Measurements from ENCODE around the gene VAV2.
"Not testable (repeated sequence)": the region's sequence is repeated elsewhere in the genome, so short reads cannot be mapped to it uniquely, and the experiment has no call there.

Gene VAV2

GRCh38 chr9:133995012-133995896 is 3.1 kb upstream of the VAV2 start:
- DNase-seq, result no peak

DNA sequence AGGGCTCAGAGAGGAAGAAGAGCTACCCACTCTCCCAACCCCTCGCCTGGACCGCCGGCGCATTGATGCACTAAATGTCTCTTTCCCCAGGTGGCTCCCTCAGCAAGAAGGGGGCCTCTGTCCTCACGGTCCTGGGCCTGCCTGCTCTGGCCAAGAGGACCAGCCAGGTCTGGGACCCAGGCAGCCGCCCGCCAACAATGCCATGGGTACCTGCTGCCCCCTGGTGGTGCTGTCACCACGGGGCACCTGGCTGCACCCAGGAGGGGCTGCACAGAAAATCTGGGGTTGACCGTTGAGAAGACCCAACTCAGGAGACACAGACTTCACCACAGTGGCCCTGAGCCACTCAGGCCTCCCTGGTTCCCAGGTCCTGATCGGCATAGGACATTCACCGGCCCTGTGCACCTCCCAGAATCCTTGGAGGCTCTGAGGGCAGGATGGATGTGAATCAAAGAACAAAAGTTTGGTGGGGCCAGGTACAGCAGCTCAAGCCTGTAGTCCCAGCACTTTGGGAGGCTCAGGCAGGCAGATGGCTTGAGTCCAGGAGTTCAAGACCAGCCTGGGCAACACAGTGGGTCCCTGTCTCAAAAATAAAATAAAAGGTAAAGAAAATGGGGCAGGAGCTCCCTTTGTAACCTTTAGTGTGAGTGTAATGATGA is 2.4 kb upstream of the VAV2 start:
- peak; percentile 55 for DNase-seq

DNA sequence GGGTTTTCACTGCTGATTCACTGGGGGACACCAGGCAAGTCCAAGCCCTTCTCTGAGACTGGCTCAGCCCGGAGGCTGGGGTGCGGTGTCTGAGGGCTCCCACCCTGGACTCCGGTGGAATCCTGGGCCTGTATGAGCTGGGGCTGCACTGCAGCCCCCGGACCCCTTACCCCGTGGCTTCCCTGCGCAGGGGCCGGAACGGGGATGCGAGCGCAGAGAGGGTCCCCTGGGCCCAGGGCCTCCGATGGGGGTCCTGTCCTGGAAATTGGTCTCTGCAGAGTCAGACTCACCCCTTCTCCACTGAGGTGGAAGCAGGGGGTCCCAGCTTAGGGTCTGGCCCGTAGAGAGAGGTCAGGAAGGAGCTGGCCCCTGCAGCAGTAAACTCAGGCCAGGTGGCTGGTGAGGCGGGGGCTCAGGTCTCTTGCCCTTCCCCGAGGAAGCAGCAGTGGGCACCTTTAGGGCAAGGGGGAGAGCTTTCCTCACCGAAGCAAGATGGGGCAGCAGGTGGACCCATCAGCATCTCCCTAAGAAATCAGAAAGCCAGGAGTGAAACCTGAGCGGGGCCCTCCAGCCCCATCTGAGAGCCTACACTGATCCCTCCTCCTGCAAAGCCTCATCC is 1.6 kb upstream of the VAV2 start:
- DNase-seq, result no peak

GRCh38 chr9:133992780-133993634 is 883 bp upstream of the VAV2 start:
- DNase-seq, result peak; percentile 87

DNA sequence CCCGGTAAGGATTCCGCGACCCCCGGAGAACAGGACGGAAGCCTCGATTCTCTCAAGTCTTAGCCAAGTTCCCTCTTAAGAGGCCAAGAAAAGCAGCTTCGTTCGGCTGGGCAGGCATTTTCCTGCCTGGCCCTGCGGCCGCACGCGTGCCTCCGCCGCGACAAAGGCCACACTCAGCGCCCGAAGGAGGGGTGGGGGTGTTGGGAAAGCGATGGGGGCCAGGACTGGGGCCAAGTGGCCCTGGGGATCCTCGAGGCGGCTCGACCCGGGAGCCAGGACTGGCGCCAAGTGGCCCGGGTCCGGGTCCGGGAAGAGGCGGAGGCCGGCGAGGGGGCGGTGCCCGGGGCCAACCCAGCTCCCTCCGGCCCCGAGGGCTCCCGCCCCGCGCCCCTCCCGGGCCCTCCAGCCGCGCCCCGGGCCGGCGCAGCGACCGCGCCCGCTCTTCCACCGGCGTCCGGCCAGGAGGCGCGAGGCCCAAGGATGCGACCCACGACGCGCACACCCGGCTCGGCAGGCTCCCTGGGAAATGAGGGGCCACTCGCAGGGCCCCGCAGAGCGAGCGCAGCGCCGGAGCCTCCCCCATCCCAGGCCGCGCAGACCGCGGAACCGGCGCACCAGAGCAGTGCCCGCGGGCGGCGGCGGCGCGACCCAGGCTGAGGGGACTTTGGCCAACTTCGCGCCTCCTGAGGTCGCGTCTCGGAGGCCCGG is 756 bp downstream of the VAV2 start:
- DNase-seq, result peak; percentile 20

- DNase-seq, result peak; percentile 80
These were observed 1.5 kb downstream of the VAV2 start for GRCh38 chr9:133990366-133991213.

- DNase-seq, result no peak
These were observed 2.3 kb downstream of the VAV2 start for GRCh38 chr9:133989625-133990365.

DNA sequence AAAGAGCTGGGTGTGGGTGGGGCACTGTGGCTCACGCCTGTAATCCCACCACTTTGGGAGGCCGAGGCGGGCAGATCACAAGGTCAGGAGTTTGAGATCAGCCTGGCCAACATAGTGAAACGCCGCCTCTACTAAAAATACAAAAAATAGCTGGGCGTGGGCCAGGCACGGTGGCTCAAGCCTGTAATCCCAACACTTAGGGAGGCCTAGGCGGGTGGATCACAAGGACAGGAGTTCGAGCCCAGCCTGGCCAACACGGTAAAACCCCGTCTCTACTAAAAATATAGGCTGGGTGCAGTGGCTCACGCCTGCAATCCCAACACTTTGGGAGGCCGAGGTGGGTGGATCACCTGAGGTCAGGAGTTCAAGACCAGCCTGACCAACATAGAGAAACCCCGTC is 3.4 kb downstream of the VAV2 start:
- not testable (repeated sequence) for DNase-seq

GRCh38 chr9:133987946-133988665 is 4.0 kb downstream of the VAV2 start:
- DNase-seq, result no peak

DNA sequence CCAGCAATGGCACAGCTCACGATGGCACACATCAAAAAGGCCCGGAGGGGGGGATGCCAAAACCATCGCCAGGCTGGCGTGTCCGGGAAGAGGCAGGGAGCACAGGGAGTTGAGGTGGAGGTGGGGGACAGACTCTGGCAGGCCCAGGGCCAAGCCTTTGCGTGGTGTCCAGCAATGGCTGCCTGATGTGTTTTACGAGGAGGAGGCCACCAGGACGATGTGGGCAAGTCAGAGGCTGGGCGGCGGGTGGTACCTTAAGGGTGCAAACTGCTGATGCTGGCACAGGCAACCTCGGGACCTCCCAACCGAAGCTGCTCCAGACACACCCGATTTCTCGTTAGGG is 4.7 kb downstream of the VAV2 start:
- no peak for DNase-seq

DNA sequence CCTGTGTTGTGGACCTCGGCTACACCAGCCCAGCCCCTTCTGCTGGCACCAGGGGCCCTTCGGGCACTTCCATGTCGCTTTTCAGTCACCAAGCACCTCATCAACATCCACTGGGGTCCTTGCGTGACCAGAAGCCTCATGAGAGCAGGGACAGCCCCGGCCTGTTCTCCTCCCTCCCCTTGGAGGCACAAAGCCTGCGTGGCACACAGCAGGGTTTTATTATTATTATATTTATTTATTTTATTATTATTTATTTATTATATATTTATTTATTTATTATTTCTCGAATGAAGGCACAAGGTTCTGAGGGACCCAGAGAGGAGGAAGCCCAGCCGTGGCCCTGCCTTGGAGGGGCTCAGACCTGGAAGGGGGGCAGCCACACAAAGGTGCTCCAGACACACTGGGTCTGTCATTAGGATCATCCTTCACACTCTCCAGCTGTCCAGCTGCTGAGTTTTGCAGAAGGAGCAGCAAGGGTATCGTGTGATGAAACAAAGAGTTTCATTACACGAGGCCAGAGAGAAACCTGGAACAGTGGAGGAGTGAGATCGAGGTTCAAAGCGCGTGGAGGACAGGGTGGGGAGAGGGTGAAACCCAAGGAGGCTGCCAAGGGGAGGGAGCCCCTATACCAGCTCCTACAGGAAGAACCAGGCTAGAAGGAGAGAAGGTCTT is 5.2 kb downstream of the VAV2 start:
- no peak for DNase-seq

DNA sequence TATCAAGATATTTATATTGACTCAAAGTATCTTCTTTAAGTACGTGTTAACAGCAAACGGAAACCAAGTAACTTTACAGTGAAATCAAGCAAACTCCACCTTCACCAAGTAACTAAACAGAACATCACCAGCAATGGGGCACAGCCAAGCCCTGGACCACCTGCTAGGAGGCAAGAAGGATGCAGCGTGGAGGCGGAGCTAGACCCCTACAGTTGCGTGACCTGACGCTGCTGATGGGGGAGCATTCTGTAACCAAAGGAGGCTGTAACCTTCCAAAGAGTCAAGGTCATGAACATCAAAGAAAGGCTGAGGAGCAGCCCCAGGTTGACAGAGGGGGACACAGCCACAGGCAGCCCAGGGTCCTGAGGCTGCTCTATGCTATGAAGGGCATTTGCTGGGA is 6.1 kb downstream of the VAV2 start:
- no peak for DNase-seq

GRCh38 chr9:133982971-133983720 is 9.0 kb downstream of the VAV2 start:
- no peak for DNase-seq

- no peak for DNase-seq
These were observed 10.0 kb downstream of the VAV2 start for GRCh38 chr9:133981958-133982681.

DNA sequence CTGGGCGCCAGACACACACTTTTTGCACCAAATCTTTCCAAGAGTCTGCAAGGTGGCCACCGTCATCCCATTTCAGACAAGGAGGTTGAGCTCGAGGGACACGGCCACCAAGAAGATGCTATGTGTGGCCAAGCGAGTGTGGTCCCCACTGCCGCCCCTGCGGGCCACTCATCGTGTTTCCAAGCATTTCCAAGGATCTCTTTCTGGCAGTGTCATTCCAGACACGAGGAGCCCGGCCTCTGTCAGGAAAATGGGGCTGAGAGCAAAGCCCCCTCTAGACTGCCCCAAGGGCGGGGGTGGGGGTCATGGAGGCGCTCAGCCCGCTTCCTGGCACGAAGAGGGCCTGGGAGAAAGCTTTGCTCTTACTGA is 10.6 kb downstream of the VAV2 start:
- DNase-seq, result no peak

DNA sequence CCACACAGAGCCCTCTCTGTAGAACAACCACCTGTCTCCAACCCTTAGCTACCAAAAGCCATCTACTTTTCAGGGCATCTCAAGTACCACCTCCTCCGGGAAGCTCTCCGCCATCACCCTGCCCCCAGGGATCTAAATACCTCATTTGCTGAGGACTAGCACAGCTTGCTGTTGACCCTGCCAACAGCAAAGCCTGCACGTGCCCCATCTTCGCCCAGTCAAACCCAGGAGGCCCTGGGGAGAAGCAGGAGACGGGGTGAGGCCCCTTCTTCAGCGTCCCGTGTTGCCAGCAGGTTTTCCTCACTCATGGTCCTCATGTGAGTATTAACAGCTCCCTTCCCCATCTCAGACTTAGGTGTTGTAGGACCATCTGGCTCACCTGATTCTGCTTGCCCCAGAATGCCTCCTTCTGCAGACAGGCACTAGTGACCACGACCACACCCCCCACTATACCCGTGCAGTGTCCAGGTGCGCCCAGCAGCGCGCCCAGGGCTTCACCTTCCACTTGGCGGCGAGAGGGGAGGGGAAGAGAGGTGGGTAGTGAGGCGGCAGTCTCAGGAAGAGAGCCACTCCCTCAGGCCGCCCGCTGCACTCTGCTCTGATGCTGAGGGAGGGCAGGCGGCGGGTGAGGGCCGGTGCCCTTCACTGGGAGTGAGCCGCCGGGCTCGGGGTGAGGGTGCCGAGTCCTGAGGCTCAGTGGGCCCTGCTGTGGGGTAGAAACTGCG is 11.1 kb downstream of the VAV2 start:
- no peak for DNase-seq
